ENCODE measurements around the gene ZC3H12C.

Gene ZC3H12C

GRCh38 chr11:110165039-110165925 is 72.1 kb downstream of the ZC3H12C start:
- in situ Hi-C loops (cut with MboI; ENCODE audit: low sequenced_read_pairs, unreplicated experiment), result no loop called here
- no peak for TF ChIP-seq CTCF (IDR thresholded peaks at IDR 0.05; ENCODE audit: borderline replicate concordance, control extremely low read depth, extremely low read depth, insufficient read depth, missing control alignments)
- no peak for DNase-seq (ENCODE audit: low spot score)

- TF ChIP-seq CTCF (IDR thresholded peaks at IDR 0.05; ENCODE audit: borderline replicate concordance, control extremely low read depth, extremely low read depth, insufficient read depth, missing control alignments), result no peak
- in situ Hi-C loops (cut with MboI; ENCODE audit: low sequenced_read_pairs, unreplicated experiment), result no loop called here
- no peak for DNase-seq (ENCODE audit: low spot score)
These were observed 75.0 kb downstream of the ZC3H12C start for GRCh38 chr11:110168033-110168803.

DNA sequence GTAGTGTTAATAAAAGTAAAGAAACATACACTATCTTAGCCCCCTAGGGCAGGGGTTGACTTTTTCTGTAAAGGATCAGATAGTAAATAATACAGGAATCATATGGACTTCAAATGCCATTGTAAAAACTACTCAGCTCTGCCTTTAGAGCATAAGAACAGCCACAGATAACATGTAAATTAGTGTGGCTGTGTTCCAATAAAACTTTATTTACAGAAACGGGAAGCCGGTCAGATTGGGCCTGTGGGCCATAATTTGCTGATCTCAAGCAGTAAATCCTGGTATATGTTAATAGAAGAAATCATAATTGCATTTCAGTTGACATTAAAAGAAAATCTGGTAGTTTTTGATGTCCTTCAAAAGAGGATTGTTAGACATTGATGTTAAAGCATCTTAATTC is 76.5 kb downstream of the ZC3H12C start:
- in situ Hi-C loops (cut with MboI; ENCODE audit: low sequenced_read_pairs, unreplicated experiment), result no loop called here
- no peak for DNase-seq (ENCODE audit: low spot score)
- TF ChIP-seq CTCF (IDR thresholded peaks at IDR 0.05; ENCODE audit: borderline replicate concordance, control extremely low read depth, extremely low read depth, insufficient read depth, missing control alignments), result no peak

- no peak for TF ChIP-seq CTCF (IDR thresholded peaks at IDR 0.05; ENCODE audit: borderline replicate concordance, control extremely low read depth, extremely low read depth, insufficient read depth, missing control alignments)
- in situ Hi-C loops (cut with MboI; ENCODE audit: low sequenced_read_pairs, unreplicated experiment), result no loop called here
These were observed 79.4 kb downstream of the ZC3H12C start for GRCh38 chr11:110172468-110173065.

GRCh38 chr11:110173811-110174644 is 80.8 kb downstream of the ZC3H12C start:
- in situ Hi-C loops (cut with MboI; ENCODE audit: low sequenced_read_pairs, unreplicated experiment), result no loop called here
- peak; percentile 66 for TF ChIP-seq CTCF (IDR thresholded peaks at IDR 0.05; ENCODE audit: borderline replicate concordance, control extremely low read depth, extremely low read depth, insufficient read depth, missing control alignments)
- DNase-seq (ENCODE audit: low spot score), result peak; percentile 69

More at GRCh38 chr11:110172468-110173065, 79.4 kb downstream of the ZC3H12C start:
- no peak for DNase-seq (ENCODE audit: low spot score)

Data from GM13976 (cell line).